HG03565 (cell line): ENCODE results near the gene CLEC16A.
"Not testable (repeated sequence)": the region's sequence is repeated elsewhere in the genome, so short reads cannot be mapped to it uniquely, and the experiment has no call there.

Source experiments
- ATAC-seq: cut with Tn5 transposase; IDR thresholded peaks from one replicate; pipeline ENCODE4 v1.9.1; 2021; ENCODE audit warnings: mild to moderate bottlenecking, moderate library complexity; ENCODE audit not compliant: unreplicated experiment

Gene CLEC16A

GRCh38 chr16:10938796-10939648 is 5.3 kb upstream of the CLEC16A start:
- no peak for ATAC-seq

GRCh38 chr16:10939649-10940234 is 4.6 kb upstream of the CLEC16A start:
- no peak for ATAC-seq

- ATAC-seq, result no peak
These were observed 3.8 kb upstream of the CLEC16A start for GRCh38 chr16:10940501-10941079.

GRCh38 chr16:10941127-10941933 is 3.0 kb upstream of the CLEC16A start:
- no peak for ATAC-seq

GRCh38 chr16:10941935-10942351 is 2.4 kb upstream of the CLEC16A start:
- ATAC-seq, result not testable (repeated sequence)

GRCh38 chr16:10942352-10943063 is 1.9 kb upstream of the CLEC16A start, which contains the start of gene DEXI:
DEXI (minus strand) TSS chr16:10942468; CDS start chr16:10942005, 463 bp downstream.
- peak; percentile 58 for ATAC-seq

GRCh38 chr16:10943064-10943353 is 1.4 kb upstream of the CLEC16A start:
- no peak for ATAC-seq

- ATAC-seq, result no peak
These were observed 862 bp downstream of the CLEC16A start for GRCh38 chr16:10945065-10945787.

GRCh38 chr16:10946308-10946707 is 1.9 kb downstream of the CLEC16A start:
- ATAC-seq, result no peak

- ATAC-seq, result no peak
These were observed 2.9 kb downstream of the CLEC16A start for GRCh38 chr16:10947211-10947787.

GRCh38 chr16:10949424-10949970 is 5.1 kb downstream of the CLEC16A start:
- ATAC-seq, result peak; percentile 55

- no peak for ATAC-seq
These were observed 6.0 kb downstream of the CLEC16A start for GRCh38 chr16:10950393-10950792.

- no peak for ATAC-seq
These were observed 6.7 kb downstream of the CLEC16A start for GRCh38 chr16:10951026-10951425.

- ATAC-seq, result no peak
These were observed 10.5 kb downstream of the CLEC16A start for GRCh38 chr16:10954903-10955302.

- no peak for ATAC-seq
These were observed 13.6 kb downstream of the CLEC16A start for GRCh38 chr16:10957771-10958482.

GRCh38 chr16:10959161-10959560 is 14.8 kb downstream of the CLEC16A start:
- ATAC-seq, result no peak

GRCh38 chr16:10961231-10961630 is 16.9 kb downstream of the CLEC16A start:
- ATAC-seq, result no peak

GRCh38 chr16:10964039-10964890 is 19.9 kb downstream of the CLEC16A start:
- peak; percentile 31 for ATAC-seq
